ENCODE measurements around the gene GAREM1.

The GAREM1 gene

GRCh38 chr18:32339045-32339444 lies 131.6 kb downstream of the GAREM1 start:
- H4K20me1 ChIP-seq (ENCODE audit: insufficient read depth, low read length), result no peaks in the 10 kb centered on the region

DNA sequence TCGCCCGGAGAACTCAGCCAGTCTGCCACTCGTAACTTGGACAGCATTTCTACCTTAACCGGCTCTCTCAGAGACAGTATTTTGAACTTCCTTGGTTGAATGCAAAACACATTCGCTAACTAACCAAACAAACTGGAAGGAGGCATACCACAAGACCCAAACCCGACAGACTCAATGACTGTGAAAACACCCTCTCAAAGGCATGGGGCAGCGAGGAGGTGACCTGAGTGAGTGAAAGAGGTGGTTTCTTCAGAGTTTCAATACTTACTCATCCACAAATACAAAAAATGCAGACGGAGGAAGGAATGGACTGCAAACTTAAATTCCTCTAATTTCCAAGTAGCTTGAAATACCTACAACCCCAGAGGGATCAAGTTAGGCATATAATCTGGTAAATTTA lies 132.9 kb downstream of the GAREM1 start:
- ATAC-seq (ENCODE audit: insufficient read depth, low read depth) (no peak), DNase-seq (no peak)
- no peaks in the 10 kb centered on the region for H3K9me3 ChIP-seq (ENCODE audit: insufficient read depth, low read length, severe bottlenecking)
- no peak overlapping the region for H2AFZ ChIP-seq (ENCODE audit: low read depth, low read length)
- no peak overlapping the region for H3K9ac ChIP-seq (ENCODE audit: low read depth, low read length)
- no peaks in the 10 kb centered on the region for H3K4me1 ChIP-seq (ENCODE audit: insufficient read depth, low read length)
- no peak overlapping the region for H3K4me3 ChIP-seq (ENCODE audit: low read depth in 1 of 2, low read length in 2 of 2)
- no peaks in the 10 kb centered on the region for H4K20me1 ChIP-seq (ENCODE audit: insufficient read depth, low read length)
- no peak overlapping the region for H3K27ac ChIP-seq (ENCODE audit: low read length)
- TF ChIP-seq, protein P1, sequence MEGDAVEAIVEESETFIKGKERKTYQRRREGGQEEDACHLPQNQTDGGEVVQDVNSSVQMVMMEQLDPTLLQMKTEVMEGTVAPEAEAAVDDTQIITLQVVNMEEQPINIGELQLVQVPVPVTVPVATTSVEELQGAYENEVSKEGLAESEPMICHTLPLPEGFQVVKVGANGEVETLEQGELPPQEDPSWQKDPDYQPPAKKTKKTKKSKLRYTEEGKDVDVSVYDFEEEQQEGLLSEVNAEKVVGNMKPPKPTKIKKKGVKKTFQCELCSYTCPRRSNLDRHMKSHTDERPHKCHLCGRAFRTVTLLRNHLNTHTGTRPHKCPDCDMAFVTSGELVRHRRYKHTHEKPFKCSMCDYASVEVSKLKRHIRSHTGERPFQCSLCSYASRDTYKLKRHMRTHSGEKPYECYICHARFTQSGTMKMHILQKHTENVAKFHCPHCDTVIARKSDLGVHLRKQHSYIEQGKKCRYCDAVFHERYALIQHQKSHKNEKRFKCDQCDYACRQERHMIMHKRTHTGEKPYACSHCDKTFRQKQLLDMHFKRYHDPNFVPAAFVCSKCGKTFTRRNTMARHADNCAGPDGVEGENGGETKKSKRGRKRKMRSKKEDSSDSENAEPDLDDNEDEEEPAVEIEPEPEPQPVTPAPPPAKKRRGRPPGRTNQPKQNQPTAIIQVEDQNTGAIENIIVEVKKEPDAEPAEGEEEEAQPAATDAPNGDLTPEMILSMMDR (IDR thresholded peaks at IDR 0.05; ENCODE audit: borderline replicate concordance, extremely low read depth, low read length, poor library complexity, severe bottlenecking), result no peak
- no peak for TF ChIP-seq EZH2 (IDR thresholded peaks at IDR 0.05; ENCODE audit: borderline replicate concordance, low read depth, low read length, severe bottlenecking)
- H3K79me2 ChIP-seq (ENCODE audit: insufficient read depth, low read length), result no peaks in the 10 kb centered on the region
- no peak overlapping the region for H3K4me2 ChIP-seq (ENCODE audit: insufficient read depth, low read length)
- peaks cover 4% of the 10 kb centered on the region for H3K27me3 ChIP-seq (ENCODE audit: insufficient read depth, low read length, poor library complexity)
- H3K36me3 ChIP-seq (ENCODE audit: insufficient read depth, low read length), result no peaks in the 10 kb centered on the region

More at GRCh38 chr18:32339045-32339444, 131.6 kb downstream of the GAREM1 start:
- H3K36me3 ChIP-seq (ENCODE audit: insufficient read depth, low read length), result no peaks in the 10 kb centered on the region
- TF ChIP-seq EZH2 (IDR thresholded peaks at IDR 0.05; ENCODE audit: borderline replicate concordance, low read depth, low read length, severe bottlenecking), result no peak
- TF ChIP-seq, protein P1 (IDR thresholded peaks at IDR 0.05; ENCODE audit: borderline replicate concordance, extremely low read depth, low read length, poor library complexity, severe bottlenecking), result no peak
- no peak overlapping the region for H3K27ac ChIP-seq (ENCODE audit: low read length)
- DNase-seq (no peak), ATAC-seq (ENCODE audit: insufficient read depth, low read depth) (no peak)
- H3K4me3 ChIP-seq (ENCODE audit: low read depth in 1 of 2, low read length in 2 of 2), result no peak overlapping the region
- no peak overlapping the region for H3K4me2 ChIP-seq (ENCODE audit: insufficient read depth, low read length)
- no peaks in the 10 kb centered on the region for H3K4me1 ChIP-seq (ENCODE audit: insufficient read depth, low read length)
- no peak overlapping the region for H2AFZ ChIP-seq (ENCODE audit: low read depth, low read length)
- H3K9ac ChIP-seq (ENCODE audit: low read depth, low read length), result no peak overlapping the region
- peaks cover 8% of the 10 kb centered on the region for H3K27me3 ChIP-seq (ENCODE audit: insufficient read depth, low read length, poor library complexity)
- H3K79me2 ChIP-seq (ENCODE audit: insufficient read depth, low read length), result no peaks in the 10 kb centered on the region
- no peaks in the 10 kb centered on the region for H3K9me3 ChIP-seq (ENCODE audit: insufficient read depth, low read length, severe bottlenecking)

DNA sequence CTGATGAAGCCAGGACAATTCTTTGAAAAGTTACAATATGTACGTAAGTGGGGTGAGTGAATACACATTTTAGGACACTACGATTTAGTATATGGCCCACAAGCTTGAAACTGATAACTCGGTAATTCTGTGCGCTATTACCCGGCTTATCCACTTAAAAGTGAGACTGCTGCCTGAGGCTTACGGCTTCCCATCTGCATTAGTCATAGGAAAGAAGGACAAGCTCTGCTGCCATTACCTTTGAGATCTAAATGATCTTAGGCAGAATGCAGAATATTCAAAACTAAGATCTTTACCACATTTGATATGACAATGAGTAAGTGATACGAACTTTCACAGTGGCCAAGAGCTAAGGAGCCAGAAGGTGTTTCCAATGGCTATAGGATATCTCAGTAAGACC lies 133.3 kb downstream of the GAREM1 start:
- Histone ChIP-seq H3K4me1 (ENCODE audit: insufficient read depth, low read length) (no peaks in the 10 kb centered on the region), H3K9ac (ENCODE audit: low read depth, low read length) (no peak overlapping the region), H3K4me3 (ENCODE audit: low read depth in 1 of 2, low read length in 2 of 2) (no peak overlapping the region), H3K9me3 (ENCODE audit: insufficient read depth, low read length, severe bottlenecking) (no peaks in the 10 kb centered on the region), H3K27ac (ENCODE audit: low read length) (no peak overlapping the region), H3K79me2 (ENCODE audit: insufficient read depth, low read length) (no peaks in the 10 kb centered on the region), H3K36me3 (ENCODE audit: insufficient read depth, low read length) (no peaks in the 10 kb centered on the region), H4K20me1 (ENCODE audit: insufficient read depth, low read length) (no peaks in the 10 kb centered on the region), H2AFZ (ENCODE audit: low read depth, low read length) (no peak overlapping the region), H3K27me3 (ENCODE audit: insufficient read depth, low read length, poor library complexity) (peaks cover 4% of the 10 kb centered on the region), H3K4me2 (ENCODE audit: insufficient read depth, low read length) (no peak overlapping the region)
- TF ChIP-seq, protein P1 (IDR thresholded peaks at IDR 0.05; ENCODE audit: borderline replicate concordance, extremely low read depth, low read length, poor library complexity, severe bottlenecking), result no peak
- TF ChIP-seq EZH2 (IDR thresholded peaks at IDR 0.05; ENCODE audit: borderline replicate concordance, low read depth, low read length, severe bottlenecking), result no peak
- no peak for ATAC-seq (ENCODE audit: insufficient read depth, low read depth)
- DNase-seq, result no peak

GRCh38 chr18:32335228-32335627 lies 135.5 kb downstream of the GAREM1 start:
- no peaks in the 10 kb centered on the region for H3K79me2 ChIP-seq (ENCODE audit: insufficient read depth, low read length)
- DNase-seq (no peak), ATAC-seq (ENCODE audit: insufficient read depth, low read depth) (no peak)
- no peak for TF ChIP-seq EZH2 (IDR thresholded peaks at IDR 0.05; ENCODE audit: borderline replicate concordance, low read depth, low read length, severe bottlenecking)
- TF ChIP-seq, protein P1 (IDR thresholded peaks at IDR 0.05; ENCODE audit: borderline replicate concordance, extremely low read depth, low read length, poor library complexity, severe bottlenecking), result no peak
- peaks cover 7% of the 10 kb centered on the region for H3K27me3 ChIP-seq (ENCODE audit: insufficient read depth, low read length, poor library complexity)
- no peak overlapping the region for H3K4me2 ChIP-seq (ENCODE audit: insufficient read depth, low read length)
- H3K4me3 ChIP-seq (ENCODE audit: low read depth in 1 of 2, low read length in 2 of 2), result no peak overlapping the region
- no peaks in the 10 kb centered on the region for H3K4me1 ChIP-seq (ENCODE audit: insufficient read depth, low read length)
- no peaks in the 10 kb centered on the region for H3K9me3 ChIP-seq (ENCODE audit: insufficient read depth, low read length, severe bottlenecking)
- no peaks in the 10 kb centered on the region for H3K36me3 ChIP-seq (ENCODE audit: insufficient read depth, low read length)
- H3K9ac ChIP-seq (ENCODE audit: low read depth, low read length), result no peak overlapping the region
- no peak overlapping the region for H2AFZ ChIP-seq (ENCODE audit: low read depth, low read length)
- H4K20me1 ChIP-seq (ENCODE audit: insufficient read depth, low read length), result no peaks in the 10 kb centered on the region
- no peak overlapping the region for H3K27ac ChIP-seq (ENCODE audit: low read length)

Measured in DND-41 (cell line).